ENCODE results near the gene WNT7B.

DNA sequence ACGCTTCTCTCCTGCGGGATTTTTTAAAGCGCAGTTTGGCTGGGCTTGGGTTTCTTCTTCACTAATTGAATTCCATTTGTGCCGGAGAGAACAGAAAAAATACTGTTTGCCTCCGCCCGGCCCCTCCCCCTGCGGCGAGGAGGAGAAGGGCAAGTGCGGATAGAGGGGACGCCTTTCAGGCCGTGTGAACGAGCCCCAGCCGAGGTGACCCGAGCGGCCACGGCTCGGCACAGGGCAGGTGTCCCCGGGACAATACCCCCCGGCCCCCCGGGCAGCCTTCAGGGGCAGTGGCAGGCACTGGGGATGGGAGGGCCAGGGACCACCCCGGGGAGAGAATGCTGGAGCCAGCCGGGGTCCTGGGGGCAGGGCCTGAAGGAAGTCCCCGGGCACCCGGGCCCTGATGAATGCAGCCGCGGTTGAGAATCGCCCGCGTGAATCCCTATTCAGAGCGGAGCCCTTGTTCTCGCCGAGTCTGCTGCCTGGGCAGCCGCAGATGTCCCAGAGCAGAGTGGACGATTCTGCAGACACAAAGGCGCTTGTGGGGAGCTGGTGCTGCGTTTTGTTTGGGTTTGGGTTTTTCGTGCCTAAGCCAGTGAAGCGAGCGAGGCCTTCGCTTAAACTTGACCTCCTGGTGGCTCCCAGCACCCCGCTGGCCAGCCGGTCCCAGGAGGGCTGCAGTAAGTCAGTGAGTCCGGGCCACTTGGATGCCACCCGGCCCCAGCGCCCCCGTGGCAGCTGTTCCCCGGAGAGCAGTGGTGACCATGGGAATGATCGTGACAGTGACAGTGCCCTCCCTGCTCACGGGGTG lies 96.0 kb downstream of the WNT7B start:
- TF ChIP-seq ARNTL (CRISPR knock-in tag; IDR thresholded peaks at IDR 0.05; ENCODE audit: borderline replicate concordance, low read depth) (no peak), ESRRG (CRISPR knock-in tag; IDR thresholded peaks at IDR 0.05) (no peak), ZC3H10 (CRISPR knock-in tag; IDR thresholded peaks at IDR 0.05) (no peak), ZFP3 (CRISPR knock-in tag; IDR thresholded peaks at IDR 0.05) (no peak), RARB (CRISPR knock-in tag; IDR thresholded peaks at IDR 0.05) (no peak), BACH2 (CRISPR knock-in tag; IDR thresholded peaks at IDR 0.05; ENCODE audit: borderline replicate concordance) (no peak), ISL1 (CRISPR knock-in tag; IDR thresholded peaks at IDR 0.05) (no peak)
- TF ChIP-seq, protein P1, sequence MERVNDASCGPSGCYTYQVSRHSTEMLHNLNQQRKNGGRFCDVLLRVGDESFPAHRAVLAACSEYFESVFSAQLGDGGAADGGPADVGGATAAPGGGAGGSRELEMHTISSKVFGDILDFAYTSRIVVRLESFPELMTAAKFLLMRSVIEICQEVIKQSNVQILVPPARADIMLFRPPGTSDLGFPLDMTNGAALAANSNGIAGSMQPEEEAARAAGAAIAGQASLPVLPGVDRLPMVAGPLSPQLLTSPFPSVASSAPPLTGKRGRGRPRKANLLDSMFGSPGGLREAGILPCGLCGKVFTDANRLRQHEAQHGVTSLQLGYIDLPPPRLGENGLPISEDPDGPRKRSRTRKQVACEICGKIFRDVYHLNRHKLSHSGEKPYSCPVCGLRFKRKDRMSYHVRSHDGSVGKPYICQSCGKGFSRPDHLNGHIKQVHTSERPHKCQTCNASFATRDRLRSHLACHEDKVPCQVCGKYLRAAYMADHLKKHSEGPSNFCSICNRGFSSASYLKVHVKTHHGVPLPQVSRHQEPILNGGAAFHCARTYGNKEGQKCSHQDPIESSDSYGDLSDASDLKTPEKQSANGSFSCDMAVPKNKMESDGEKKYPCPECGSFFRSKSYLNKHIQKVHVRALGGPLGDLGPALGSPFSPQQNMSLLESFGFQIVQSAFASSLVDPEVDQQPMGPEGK (CRISPR knock-in tag; IDR thresholded peaks at IDR 0.05; ENCODE audit: borderline replicate concordance): no peak
- TF ChIP-seq, protein P2, sequence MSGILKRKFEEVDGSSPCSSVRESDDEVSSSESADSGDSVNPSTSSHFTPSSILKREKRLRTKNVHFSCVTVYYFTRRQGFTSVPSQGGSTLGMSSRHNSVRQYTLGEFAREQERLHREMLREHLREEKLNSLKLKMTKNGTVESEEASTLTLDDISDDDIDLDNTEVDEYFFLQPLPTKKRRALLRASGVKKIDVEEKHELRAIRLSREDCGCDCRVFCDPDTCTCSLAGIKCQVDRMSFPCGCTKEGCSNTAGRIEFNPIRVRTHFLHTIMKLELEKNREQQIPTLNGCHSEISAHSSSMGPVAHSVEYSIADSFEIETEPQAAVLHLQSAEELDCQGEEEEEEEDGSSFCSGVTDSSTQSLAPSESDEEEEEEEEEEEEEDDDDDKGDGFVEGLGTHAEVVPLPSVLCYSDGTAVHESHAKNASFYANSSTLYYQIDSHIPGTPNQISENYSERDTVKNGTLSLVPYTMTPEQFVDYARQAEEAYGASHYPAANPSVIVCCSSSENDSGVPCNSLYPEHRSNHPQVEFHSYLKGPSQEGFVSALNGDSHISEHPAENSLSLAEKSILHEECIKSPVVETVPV (CRISPR knock-in tag; IDR thresholded peaks at IDR 0.05): no peak
- TF ChIP-seq, protein P3, sequence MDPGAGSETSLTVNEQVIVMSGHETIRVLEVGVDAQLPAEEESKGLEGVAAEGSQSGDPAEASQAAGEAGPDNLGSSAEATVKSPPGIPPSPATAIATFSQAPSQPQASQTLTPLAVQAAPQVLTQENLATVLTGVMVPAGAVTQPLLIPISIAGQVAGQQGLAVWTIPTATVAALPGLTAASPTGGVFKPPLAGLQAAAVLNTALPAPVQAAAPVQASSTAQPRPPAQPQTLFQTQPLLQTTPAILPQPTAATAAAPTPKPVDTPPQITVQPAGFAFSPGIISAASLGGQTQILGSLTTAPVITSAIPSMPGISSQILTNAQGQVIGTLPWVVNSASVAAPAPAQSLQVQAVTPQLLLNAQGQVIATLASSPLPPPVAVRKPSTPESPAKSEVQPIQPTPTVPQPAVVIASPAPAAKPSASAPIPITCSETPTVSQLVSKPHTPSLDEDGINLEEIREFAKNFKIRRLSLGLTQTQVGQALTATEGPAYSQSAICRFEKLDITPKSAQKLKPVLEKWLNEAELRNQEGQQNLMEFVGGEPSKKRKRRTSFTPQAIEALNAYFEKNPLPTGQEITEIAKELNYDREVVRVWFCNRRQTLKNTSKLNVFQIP (CRISPR knock-in tag; IDR thresholded peaks at IDR 0.05; ENCODE audit: borderline replicate concordance, low read depth): no peak
- TF ChIP-seq, protein P4, sequence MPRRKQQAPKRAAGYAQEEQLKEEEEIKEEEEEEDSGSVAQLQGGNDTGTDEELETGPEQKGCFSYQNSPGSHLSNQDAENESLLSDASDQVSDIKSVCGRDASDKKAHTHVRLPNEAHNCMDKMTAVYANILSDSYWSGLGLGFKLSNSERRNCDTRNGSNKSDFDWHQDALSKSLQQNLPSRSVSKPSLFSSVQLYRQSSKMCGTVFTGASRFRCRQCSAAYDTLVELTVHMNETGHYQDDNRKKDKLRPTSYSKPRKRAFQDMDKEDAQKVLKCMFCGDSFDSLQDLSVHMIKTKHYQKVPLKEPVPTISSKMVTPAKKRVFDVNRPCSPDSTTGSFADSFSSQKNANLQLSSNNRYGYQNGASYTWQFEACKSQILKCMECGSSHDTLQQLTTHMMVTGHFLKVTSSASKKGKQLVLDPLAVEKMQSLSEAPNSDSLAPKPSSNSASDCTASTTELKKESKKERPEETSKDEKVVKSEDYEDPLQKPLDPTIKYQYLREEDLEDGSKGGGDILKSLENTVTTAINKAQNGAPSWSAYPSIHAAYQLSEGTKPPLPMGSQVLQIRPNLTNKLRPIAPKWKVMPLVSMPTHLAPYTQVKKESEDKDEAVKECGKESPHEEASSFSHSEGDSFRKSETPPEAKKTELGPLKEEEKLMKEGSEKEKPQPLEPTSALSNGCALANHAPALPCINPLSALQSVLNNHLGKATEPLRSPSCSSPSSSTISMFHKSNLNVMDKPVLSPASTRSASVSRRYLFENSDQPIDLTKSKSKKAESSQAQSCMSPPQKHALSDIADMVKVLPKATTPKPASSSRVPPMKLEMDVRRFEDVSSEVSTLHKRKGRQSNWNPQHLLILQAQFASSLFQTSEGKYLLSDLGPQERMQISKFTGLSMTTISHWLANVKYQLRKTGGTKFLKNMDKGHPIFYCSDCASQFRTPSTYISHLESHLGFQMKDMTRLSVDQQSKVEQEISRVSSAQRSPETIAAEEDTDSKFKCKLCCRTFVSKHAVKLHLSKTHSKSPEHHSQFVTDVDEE (CRISPR knock-in tag; IDR thresholded peaks at IDR 0.05): no peak
